SK-N-SH treated with all-trans-retinoic acid at 6 μM for 48 hours (cell line): Measurements from ENCODE around the gene CNTNAP2.

Experiments used
- ISL1 ChIP-seq: fragments of 250-450 bp; sonication (Bioruptor Pico); IDR thresholded peaks from 2 replicates; pipeline ENCODE4 v2.1.2; 2022; ENCODE audit warnings: mild to moderate bottlenecking, moderate library complexity
- TCF4 ChIP-seq: fragments of 250-450 bp; sonication (Bioruptor Pico); IDR thresholded peaks from 2 replicates; pipeline ENCODE4 v1.8.0; 2021; ENCODE audit warnings: mild to moderate bottlenecking, moderate library complexity, borderline replicate concordance

- TF ChIP-seq ISL1 (CRISPR knock-in tag): no peak
- no peak for TF ChIP-seq TCF4 (CRISPR knock-in tag)
These were observed 2212.3 kb downstream of the CNTNAP2 start for GRCh38 chr7:148328906-148329305.
